OCI-LY3 (cell line): ENCODE results near the gene LIN28B.
A peak's percentile ranks its signal among the peaks of the same experiment; 100 is the strongest.
"Not testable (repeated sequence)": the region's sequence is repeated elsewhere in the genome, so short reads cannot be mapped to it uniquely, and the experiment has no call there.

Experiments
- H2AFZ ChIP-seq: fragments of 200-600, 300-600 bp; shearing (Covaris generic); 2 replicates; pipeline ENCODE4 v1.6.0; 2014; ENCODE audit warnings: antibody characterized with exemption, low read depth, low read length
- H3K27ac ChIP-seq: fragments of 200-600, 300-600 bp; sonication (generic); 2 replicates; pipeline ENCODE4 v1.5.1; 2014; ENCODE audit warnings: mild to moderate bottlenecking, low read length, moderate library complexity, mixed read lengths
- H3K27me3 ChIP-seq: fragments of 200-600, 300-600 bp; sonication (generic); 2 replicates; pipeline ENCODE4 v1.6.1; 2014; ENCODE audit warnings: low read depth, low read length, mixed read lengths
- H3K36me3 ChIP-seq: fragments of 200-600, 300-600 bp; sonication (generic); replicated peaks from 2 replicates; pipeline ENCODE3; 2014; ENCODE audit warnings: low read depth, low read length, mixed read lengths
- H3K4me1 ChIP-seq: fragments of 300-600, 200-600 bp; sonication (generic); 2 replicates; pipeline ENCODE4 v1.6.1; 2014; ENCODE audit warnings: low read length, mixed read lengths
- H3K4me2 ChIP-seq: fragments of 200-600, 300-600 bp; sonication (generic); 2 replicates; pipeline ENCODE4 v1.6.1; 2014; ENCODE audit warnings: low read length, mixed read lengths
- H3K4me3 ChIP-seq: fragments of 300-600, 200-600 bp; sonication (generic); 2 replicates; pipeline ENCODE4 v1.5.1; 2014; ENCODE audit warnings: antibody characterized with exemption, mild to moderate bottlenecking, low read length, moderate library complexity
- H3K79me2 ChIP-seq: fragments of 300-600, 200-600 bp; shearing (Covaris generic); 2 replicates; pipeline ENCODE4 v1.6.1; 2014; ENCODE audit warnings: mild to moderate bottlenecking, low read length, mixed read lengths
- H3K9ac ChIP-seq: fragments of 300-600, 200-600 bp; shearing (Covaris generic); 2 replicates; pipeline ENCODE4 v1.6.0; 2014; ENCODE audit warnings: mild to moderate bottlenecking, low read length, moderate library complexity
- H3K9me3 ChIP-seq: fragments of 200-600, 300-600 bp; shearing (Covaris generic); 2 replicates; pipeline ENCODE4 v1.6.1; 2014; ENCODE audit warnings: low read length, mixed read lengths; ENCODE audit not compliant: insufficient read depth
- H4K20me1 ChIP-seq: fragments of 200-600, 300-600 bp; sonication (generic); 2 replicates; pipeline ENCODE4 v1.6.1; 2016; ENCODE audit warnings: low read length, mixed read lengths; ENCODE audit not compliant: insufficient read depth
- EZH2phosphoT487 ChIP-seq: fragments of 200-600 bp; shearing (Covaris generic); IDR thresholded peaks from 2 replicates; pipeline ENCODE4 v1.6.1; 2018; ENCODE audit warnings: antibody characterized with exemption, mixed run types, low read depth
- TF ChIP-seq, protein P1 (sequence below): fragments of 200-600, 300-600 bp; sonication (generic); IDR thresholded peaks from 2 replicates; pipeline ENCODE4 v1.5.1; 2014; ENCODE audit warnings: antibody characterized with exemption, low read length, low read depth

LIN28B gene

DNA sequence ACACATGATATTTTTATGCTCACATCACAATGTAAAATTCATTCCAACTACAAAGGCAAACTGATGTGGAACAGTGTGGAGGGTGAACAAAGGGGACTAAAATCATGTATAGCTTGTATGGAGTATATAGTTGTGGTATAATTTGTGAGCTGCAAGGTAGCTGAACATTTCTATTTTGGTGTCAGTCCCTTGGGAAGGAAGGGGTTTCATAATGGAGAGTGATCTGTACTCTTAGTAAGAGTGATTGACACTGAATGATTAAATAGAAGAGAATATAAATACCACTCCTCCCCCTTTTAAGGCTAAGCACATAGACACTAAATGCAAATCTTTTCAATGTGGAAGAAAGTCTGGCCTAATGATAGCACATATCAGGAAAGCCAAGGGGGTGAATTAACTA lies 118.3 kb downstream of the LIN28B start:
- Histone ChIP-seq H3K9ac (no peak overlapping the region), H3K79me2 (no peaks in the 10 kb centered on the region), H3K36me3 (no peaks in the 10 kb centered on the region), H2AFZ (no peak overlapping the region), H3K4me3 (no peak overlapping the region), H4K20me1 (no peaks in the 10 kb centered on the region), H3K4me2 (no peak overlapping the region), H3K27me3 (no peaks in the 10 kb centered on the region), H3K4me1 (peaks cover 4% of the 10 kb centered on the region; the same call in 1 of the 2 replicates), H3K27ac (no peak overlapping the region), H3K9me3 (no peaks in the 10 kb centered on the region)
- no peak for TF ChIP-seq EZH2phosphoT487
- TF ChIP-seq, protein P1, sequence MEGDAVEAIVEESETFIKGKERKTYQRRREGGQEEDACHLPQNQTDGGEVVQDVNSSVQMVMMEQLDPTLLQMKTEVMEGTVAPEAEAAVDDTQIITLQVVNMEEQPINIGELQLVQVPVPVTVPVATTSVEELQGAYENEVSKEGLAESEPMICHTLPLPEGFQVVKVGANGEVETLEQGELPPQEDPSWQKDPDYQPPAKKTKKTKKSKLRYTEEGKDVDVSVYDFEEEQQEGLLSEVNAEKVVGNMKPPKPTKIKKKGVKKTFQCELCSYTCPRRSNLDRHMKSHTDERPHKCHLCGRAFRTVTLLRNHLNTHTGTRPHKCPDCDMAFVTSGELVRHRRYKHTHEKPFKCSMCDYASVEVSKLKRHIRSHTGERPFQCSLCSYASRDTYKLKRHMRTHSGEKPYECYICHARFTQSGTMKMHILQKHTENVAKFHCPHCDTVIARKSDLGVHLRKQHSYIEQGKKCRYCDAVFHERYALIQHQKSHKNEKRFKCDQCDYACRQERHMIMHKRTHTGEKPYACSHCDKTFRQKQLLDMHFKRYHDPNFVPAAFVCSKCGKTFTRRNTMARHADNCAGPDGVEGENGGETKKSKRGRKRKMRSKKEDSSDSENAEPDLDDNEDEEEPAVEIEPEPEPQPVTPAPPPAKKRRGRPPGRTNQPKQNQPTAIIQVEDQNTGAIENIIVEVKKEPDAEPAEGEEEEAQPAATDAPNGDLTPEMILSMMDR, result no peak

DNA sequence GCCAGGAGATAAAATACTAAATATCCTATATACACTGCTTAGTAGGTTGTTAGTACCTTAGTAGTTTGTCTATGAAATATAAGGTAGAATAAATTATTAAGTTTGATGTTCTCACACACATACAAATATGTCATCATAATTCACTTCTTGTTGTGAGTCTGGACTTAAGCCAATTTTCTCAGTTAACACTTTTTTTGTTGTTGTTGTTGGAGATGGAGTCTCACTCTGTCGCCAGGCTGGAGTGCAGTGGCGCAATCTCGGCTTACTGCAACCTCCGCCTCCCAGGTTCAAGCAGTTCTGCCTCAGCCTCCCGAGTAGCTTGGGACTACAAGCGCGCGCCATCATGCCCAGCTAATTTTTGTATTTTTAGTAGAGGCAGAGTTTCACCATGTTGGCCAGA lies 119.5 kb downstream of the LIN28B start:
- not testable (repeated sequence) for H2AFZ ChIP-seq, H3K27ac ChIP-seq, H3K27me3 ChIP-seq, H3K4me1 ChIP-seq, H3K4me2 ChIP-seq, H3K36me3 ChIP-seq, H3K4me3 ChIP-seq, H3K79me2 ChIP-seq, H4K20me1 ChIP-seq, H3K9me3 ChIP-seq, H3K9ac ChIP-seq

DNA sequence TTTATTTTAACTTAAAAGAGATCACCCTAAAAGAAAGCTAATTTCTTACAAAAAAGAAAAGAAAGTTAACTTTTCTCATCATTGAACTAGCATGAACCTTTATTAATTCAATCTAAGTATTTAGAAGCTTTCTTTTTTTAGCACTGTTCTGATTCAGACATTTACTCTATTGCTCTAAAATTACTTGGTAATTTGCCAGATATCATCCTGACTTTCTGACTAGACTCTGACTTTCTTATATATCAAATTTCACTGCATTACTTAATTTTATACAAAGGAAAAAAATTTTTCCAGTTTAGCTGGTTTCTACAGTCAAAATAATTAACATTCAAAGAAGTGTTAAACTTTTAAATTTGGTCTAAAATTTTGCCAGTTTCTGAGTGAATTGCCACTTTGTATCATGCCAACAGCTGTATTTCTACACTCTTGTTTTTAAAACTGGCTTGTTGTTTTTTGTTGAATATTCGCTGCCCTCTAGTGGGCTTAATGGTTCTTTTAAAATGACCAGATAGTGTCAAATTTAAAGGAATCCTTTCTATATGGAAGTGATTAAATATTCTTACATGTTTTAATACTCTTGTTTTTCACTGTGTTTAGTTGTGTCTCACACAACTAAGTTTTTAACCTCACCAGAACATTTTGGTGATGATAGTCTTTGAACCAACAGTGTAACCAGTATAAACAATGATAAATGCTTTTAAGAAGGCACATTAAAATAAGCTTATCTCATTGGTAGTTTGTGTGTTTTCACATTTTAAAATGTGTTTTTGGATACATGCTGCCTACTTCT lies 120.9 kb downstream of the LIN28B start:
- Histone ChIP-seq H3K27me3 (no peaks in the 10 kb centered on the region), H3K9ac (no peak overlapping the region), H3K9me3 (no peaks in the 10 kb centered on the region), H3K79me2 (no peaks in the 10 kb centered on the region), H3K27ac (no peak overlapping the region), H2AFZ (no peak overlapping the region), H3K4me1 (peaks cover 9% of the 10 kb centered on the region; the same call in 1 of the 2 replicates), H3K36me3 (no peaks in the 10 kb centered on the region), H3K4me3 (no peak overlapping the region), H4K20me1 (no peaks in the 10 kb centered on the region), H3K4me2 (no peak overlapping the region)
- no peak for TF ChIP-seq EZH2phosphoT487
- TF ChIP-seq, protein P1, result peak; percentile 57

DNA sequence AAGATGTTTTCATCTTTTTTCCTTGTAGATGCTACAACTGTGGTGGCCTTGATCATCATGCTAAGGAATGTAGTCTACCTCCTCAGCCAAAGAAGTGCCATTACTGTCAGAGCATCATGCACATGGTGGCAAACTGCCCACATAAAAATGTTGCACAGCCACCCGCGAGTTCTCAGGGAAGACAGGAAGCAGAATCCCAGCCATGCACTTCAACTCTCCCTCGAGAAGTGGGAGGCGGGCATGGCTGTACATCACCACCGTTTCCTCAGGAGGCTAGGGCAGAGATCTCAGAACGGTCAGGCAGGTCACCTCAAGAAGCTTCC lies 121.4 kb downstream of the LIN28B start:
- Histone ChIP-seq H2AFZ (no peak overlapping the region), H3K27me3 (no peaks in the 10 kb centered on the region), H3K36me3 (no peaks in the 10 kb centered on the region), H3K9me3 (no peaks in the 10 kb centered on the region), H3K27ac (no peak overlapping the region), H3K4me2 (no peak overlapping the region), H3K4me3 (no peak overlapping the region), H3K9ac (no peak overlapping the region), H4K20me1 (no peaks in the 10 kb centered on the region), H3K79me2 (no peaks in the 10 kb centered on the region), H3K4me1 (peaks cover 9% of the 10 kb centered on the region; the same call in 1 of the 2 replicates)
- no peak for TF ChIP-seq EZH2phosphoT487
- TF ChIP-seq, protein P1, result no peak
